ENCODE data around the gene ABCF2. TPM values are rescaled to one million over a fixed set of nuclear protein-coding genes. Genes with fewer than 3 reads are reported as not detected.

ABCF2 gene
- total and polyA plus RNA-seq, 2 of the 13 experiments (the other 11 are each of a cell fraction or from before 2014, with no cell fraction given): 16.3 to 42.5 TPM

GRCh38 chr7:151251689-151252560 lies 24.9 kb upstream of the ABCF2 start (continued):
- no peak for TF ChIP-seq ZNF207 (IDR thresholded peaks at IDR 0.05; ENCODE audit: borderline replicate concordance)
- TF ChIP-seq SOX13 (IDR thresholded peaks at IDR 0.05): no peak
- TF ChIP-seq SOX13 (CRISPR knock-in tag; conservative IDR thresholded peaks at IDR 0.05 in 1 of 2, IDR thresholded peaks at IDR 0.05 in 1 of 2): no peak
- no peak for TF ChIP-seq ELK4 (CRISPR knock-in tag; IDR thresholded peaks at IDR 0.05; ENCODE audit: borderline replicate concordance)
- no peak for TF ChIP-seq GMEB1 (CRISPR knock-in tag; IDR thresholded peaks at IDR 0.05; ENCODE audit: borderline replicate concordance)
- TF ChIP-seq KLF9 (CRISPR knock-in tag; IDR thresholded peaks at IDR 0.05; ENCODE audit: low read depth): no peak
- no peak for TF ChIP-seq ZNF253 (CRISPR knock-in tag; IDR thresholded peaks at IDR 0.05; ENCODE audit: borderline replicate concordance)
- TF ChIP-seq ZNF776 (CRISPR knock-in tag; IDR thresholded peaks at IDR 0.05): no peak
- TF ChIP-seq EZH2 (conservative IDR thresholded peaks at IDR 0.05; ENCODE audit: low read depth, low read length): no peak
- TF ChIP-seq MAZ (IDR thresholded peaks at IDR 0.05; ENCODE audit: borderline replicate concordance, low read depth, low read length): no peak
- no peak; the same call in 1 of the 2 replicates for TF ChIP-seq MAZ (CRISPR knock-in tag; IDR thresholded peaks at IDR 0.05; ENCODE audit: low read depth)
- no peak for TF ChIP-seq PRDM15 (CRISPR knock-in tag; IDR thresholded peaks at IDR 0.05)
- 0 out of 2 replicates have a peak, but pooled peaks have one; percentile 19 for TF ChIP-seq SALL1 (CRISPR knock-in tag; IDR thresholded peaks at IDR 0.05)
- TF ChIP-seq BHLHE40 (IDR thresholded peaks at IDR 0.05; ENCODE audit: low read length): no peak
- TF ChIP-seq ZNF710 (CRISPR knock-in tag; IDR thresholded peaks at IDR 0.05; ENCODE audit: borderline replicate concordance): 0 out of 2 replicates have a peak, but pooled peaks have one; percentile 27
- no peak for TF ChIP-seq KDM6A (CRISPR knock-in tag; IDR thresholded peaks at IDR 0.05; ENCODE audit: low read depth)
- no peak for TF ChIP-seq ZNF550 (CRISPR knock-in tag; IDR thresholded peaks at IDR 0.05; ENCODE audit: borderline replicate concordance)
- TF ChIP-seq SRY (CRISPR knock-in tag; IDR thresholded peaks at IDR 0.05): no peak
- no peak; the same call in 1 of the 2 replicates for TF ChIP-seq KDM5B (CRISPR knock-in tag; IDR thresholded peaks at IDR 0.05; ENCODE audit: borderline replicate concordance)
- TF ChIP-seq ZNF777 (CRISPR knock-in tag; IDR thresholded peaks at IDR 0.05): 0 out of 2 replicates have a peak, but pooled peaks have one; percentile 56
- TF ChIP-seq CCAR2 (optimal IDR thresholded peaks at IDR 0.05; ENCODE audit: low read depth, low read length): no peak
